Hepatocyte (in vitro differentiated cells): ENCODE data around the gene CHAC1. TPM values are rescaled to one million over a fixed set of nuclear protein-coding genes. Genes with fewer than 3 reads are reported as not detected.

Experiments
- DNase-seq: peaks from one replicate; pipeline ENCODE4 v3.0.0-alpha.2; 2016; ENCODE audit warnings: low spot score
- H2AFZ ChIP-seq: fragments of 200-600 bp; sonication (generic); 2 replicates; pipeline ENCODE4 v1.6.0; 2016; ENCODE audit warnings: antibody characterized with exemption, mild to moderate bottlenecking
- H3K27ac ChIP-seq: fragments of 200-600 bp; sonication (generic); 2 replicates; pipeline ENCODE4 v1.5.1; 2016; ENCODE audit warnings: mild to moderate bottlenecking
- H3K27me3 ChIP-seq: fragments of 200-600 bp; sonication (generic); 2 replicates; pipeline ENCODE4 v1.6.1; 2016
- H3K36me3 ChIP-seq: fragments of 200-600 bp; sonication (generic); replicated peaks from 2 replicates; pipeline ENCODE4 v1.5.1; 2016; ENCODE audit warnings: low read depth; ENCODE audit not compliant: insufficient read depth
- H3K4me1 ChIP-seq: fragments of 200-600 bp; sonication (generic); 2 replicates; pipeline ENCODE4 v1.5.1; 2016; ENCODE audit warnings: mild to moderate bottlenecking, moderate library complexity; ENCODE audit not compliant: insufficient read depth
- H3K4me2 ChIP-seq: fragments of 200-600 bp; sonication (generic); 2 replicates; pipeline ENCODE4 v1.6.0; 2016
- H3K4me3 ChIP-seq: fragments of 200-600 bp; sonication (generic); 2 replicates; pipeline ENCODE4 v1.5.1; 2016; ENCODE audit warnings: mild to moderate bottlenecking
- H3K79me2 ChIP-seq: fragments of 200-600 bp; sonication (generic); 2 replicates; pipeline ENCODE4 v1.6.0; 2017; ENCODE audit warnings: mild to moderate bottlenecking
- H3K9me2 ChIP-seq: fragments of 200-600 bp; sonication (generic); replicated peaks from 2 replicates; pipeline ENCODE4 v1.6.0; 2017; ENCODE audit warnings: mild to moderate bottlenecking; ENCODE audit not compliant: insufficient read depth
- H3K9me3 ChIP-seq: fragments of 200-600 bp; sonication (generic); 2 replicates; pipeline ENCODE4 v1.5.1; 2016; ENCODE audit warnings: low read depth, mild to moderate bottlenecking
- H4K20me1 ChIP-seq: fragments of 200-600 bp; sonication (generic); 2 replicates; pipeline ENCODE4 v1.6.0; 2016; ENCODE audit warnings: mild to moderate bottlenecking; ENCODE audit not compliant: insufficient read depth, poor library complexity, severe bottlenecking
- EZH2 ChIP-seq: fragments of 200-600 bp; sonication (generic); IDR thresholded peaks from 2 replicates; pipeline ENCODE4 v1.6.1; 2016; ENCODE audit warnings: antibody characterized with exemption, mild to moderate bottlenecking, borderline replicate concordance
- EZH2phosphoT487 ChIP-seq: fragments of 200-600 bp; sonication (generic); IDR thresholded peaks from one replicate; pipeline ENCODE4 v1.6.1; 2018; ENCODE audit warnings: antibody characterized with exemption, mild to moderate bottlenecking, low read depth, moderate library complexity; ENCODE audit not compliant: unreplicated experiment, severe bottlenecking
- WGBS: methylation state at CpG from one replicate; pipeline ENCODE4 v1.1.6; 2016; ENCODE audit warnings: low lambda C conversion rate; ENCODE audit errors: missing lambda C conversion rate; 5-methylcytosine and 5-hydroxymethylcytosine counted together
- polyA plus RNA-seq: library from polyadenylated mRNA; unstranded; fragments of >200 nt; fragmentation: Nextera tagmentation; extraction: Ambion mirVana; gene quantifications from 2 replicates; pipeline ENCODE4 v1.2.1, GENCODE V29; 2016
- total RNA-seq: library from RNA; depleted of rRNA; stranded (reverse); fragments of >200 nt; gene quantifications from 2 replicates; pipeline ENCODE4 v1.2.3, GENCODE V29; 2014
- TF ChIP-seq, protein P1 (sequence below): fragments of 200-600 bp; sonication (generic); IDR thresholded peaks from 2 replicates; pipeline ENCODE4 v1.5.1; 2016; ENCODE audit warnings: antibody characterized with exemption, mild to moderate bottlenecking; ENCODE audit not compliant: poor library complexity

CHAC1 gene
- total and polyA plus RNA-seq, 2 experiments from 2014 or later = 16.2 to 22.1 TPM

DNA sequence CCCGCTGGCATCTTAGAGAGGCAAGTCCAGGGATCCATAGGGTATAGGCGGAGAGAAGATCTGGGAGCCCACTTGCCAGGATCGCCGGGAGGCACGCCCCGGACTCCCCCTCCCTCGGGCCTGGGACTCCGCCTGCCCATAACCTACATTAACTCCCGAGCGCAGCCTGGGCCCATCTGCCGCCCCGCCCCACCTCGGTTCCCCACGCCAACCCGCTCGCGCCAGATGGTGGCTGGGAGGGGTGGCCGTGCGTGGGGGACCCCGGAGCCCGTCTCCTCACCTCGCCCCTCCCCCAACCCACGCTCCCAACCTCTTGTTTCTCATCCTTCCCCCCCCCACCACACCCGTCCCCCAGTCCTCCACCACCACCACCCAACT is 25.8 kb upstream of the CHAC1 start:
- Histone ChIP-seq H3K79me2 (no peaks in the 10 kb centered on the region), H3K9me3 (no peaks in the 10 kb centered on the region), H2AFZ (no peak overlapping the region), H3K9me2 (no peaks in the 10 kb centered on the region), H4K20me1 (peaks cover 3% of the 10 kb centered on the region), H3K27me3 (peaks cover 58% of the 10 kb centered on the region), H3K36me3 (no peaks in the 10 kb centered on the region), H3K4me3 (peak overlapping the region; percentile 33), H3K27ac (no peak overlapping the region), H3K4me2 (peak overlapping the region; percentile 99), H3K4me1 (peaks cover 65% of the 10 kb centered on the region)
- TF ChIP-seq, protein P1, sequence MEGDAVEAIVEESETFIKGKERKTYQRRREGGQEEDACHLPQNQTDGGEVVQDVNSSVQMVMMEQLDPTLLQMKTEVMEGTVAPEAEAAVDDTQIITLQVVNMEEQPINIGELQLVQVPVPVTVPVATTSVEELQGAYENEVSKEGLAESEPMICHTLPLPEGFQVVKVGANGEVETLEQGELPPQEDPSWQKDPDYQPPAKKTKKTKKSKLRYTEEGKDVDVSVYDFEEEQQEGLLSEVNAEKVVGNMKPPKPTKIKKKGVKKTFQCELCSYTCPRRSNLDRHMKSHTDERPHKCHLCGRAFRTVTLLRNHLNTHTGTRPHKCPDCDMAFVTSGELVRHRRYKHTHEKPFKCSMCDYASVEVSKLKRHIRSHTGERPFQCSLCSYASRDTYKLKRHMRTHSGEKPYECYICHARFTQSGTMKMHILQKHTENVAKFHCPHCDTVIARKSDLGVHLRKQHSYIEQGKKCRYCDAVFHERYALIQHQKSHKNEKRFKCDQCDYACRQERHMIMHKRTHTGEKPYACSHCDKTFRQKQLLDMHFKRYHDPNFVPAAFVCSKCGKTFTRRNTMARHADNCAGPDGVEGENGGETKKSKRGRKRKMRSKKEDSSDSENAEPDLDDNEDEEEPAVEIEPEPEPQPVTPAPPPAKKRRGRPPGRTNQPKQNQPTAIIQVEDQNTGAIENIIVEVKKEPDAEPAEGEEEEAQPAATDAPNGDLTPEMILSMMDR = no peak
- TF ChIP-seq EZH2phosphoT487 (no peak), EZH2 (no peak)
- no peak for DNase-seq
- 20% methylated on average over 9 of the region's 24 CpGs for WGBS

DNA sequence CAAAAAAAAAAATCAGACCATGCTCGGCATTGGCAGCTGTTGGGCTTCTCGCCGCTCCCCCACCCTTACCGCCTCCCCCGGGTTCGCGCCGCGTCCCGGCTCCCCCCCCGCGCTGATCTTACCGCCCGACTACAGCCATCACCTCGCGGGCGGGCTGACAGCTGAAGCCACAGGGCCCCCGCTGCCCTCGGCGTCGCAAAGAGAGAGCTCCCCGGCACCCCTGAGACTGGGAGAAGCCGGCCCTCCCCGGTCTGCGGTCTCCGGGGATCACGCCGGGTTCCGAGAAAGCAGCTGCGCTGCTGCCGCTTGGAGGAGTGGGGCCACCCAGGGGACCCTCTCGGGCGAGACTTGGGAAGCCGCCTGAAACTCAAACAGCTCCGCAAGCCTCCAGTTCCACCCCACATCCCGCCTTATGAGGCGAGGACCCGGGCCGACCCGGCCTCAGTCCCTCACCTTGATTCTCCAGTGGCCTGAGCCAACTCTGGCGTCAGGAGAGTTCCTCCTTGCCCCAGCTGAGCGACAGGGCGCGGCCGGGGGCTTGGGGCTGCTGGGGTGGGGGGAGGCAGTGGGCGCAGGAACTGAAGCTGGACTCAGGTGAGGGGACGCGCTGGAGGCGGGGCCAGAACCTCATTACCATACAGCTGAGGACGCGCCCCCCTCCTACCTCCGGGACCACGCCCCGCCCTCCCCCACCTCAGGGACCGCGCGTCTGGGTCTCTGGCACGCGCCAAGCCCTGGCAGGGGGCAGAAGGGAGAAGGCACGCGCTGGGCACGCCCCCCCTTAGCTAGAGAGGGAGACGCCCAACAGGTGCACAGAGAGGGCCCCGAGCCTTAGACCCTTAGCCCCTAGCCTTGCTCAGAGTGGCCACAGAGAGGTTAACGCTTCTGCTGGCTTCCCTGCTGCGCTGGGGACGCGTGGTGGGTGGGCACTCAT is 25.1 kb upstream of the CHAC1 start:
- Histone ChIP-seq H3K27ac (no peak overlapping the region), H3K27me3 (peaks cover 58% of the 10 kb centered on the region)
- peak; percentile 60 for DNase-seq

DNA sequence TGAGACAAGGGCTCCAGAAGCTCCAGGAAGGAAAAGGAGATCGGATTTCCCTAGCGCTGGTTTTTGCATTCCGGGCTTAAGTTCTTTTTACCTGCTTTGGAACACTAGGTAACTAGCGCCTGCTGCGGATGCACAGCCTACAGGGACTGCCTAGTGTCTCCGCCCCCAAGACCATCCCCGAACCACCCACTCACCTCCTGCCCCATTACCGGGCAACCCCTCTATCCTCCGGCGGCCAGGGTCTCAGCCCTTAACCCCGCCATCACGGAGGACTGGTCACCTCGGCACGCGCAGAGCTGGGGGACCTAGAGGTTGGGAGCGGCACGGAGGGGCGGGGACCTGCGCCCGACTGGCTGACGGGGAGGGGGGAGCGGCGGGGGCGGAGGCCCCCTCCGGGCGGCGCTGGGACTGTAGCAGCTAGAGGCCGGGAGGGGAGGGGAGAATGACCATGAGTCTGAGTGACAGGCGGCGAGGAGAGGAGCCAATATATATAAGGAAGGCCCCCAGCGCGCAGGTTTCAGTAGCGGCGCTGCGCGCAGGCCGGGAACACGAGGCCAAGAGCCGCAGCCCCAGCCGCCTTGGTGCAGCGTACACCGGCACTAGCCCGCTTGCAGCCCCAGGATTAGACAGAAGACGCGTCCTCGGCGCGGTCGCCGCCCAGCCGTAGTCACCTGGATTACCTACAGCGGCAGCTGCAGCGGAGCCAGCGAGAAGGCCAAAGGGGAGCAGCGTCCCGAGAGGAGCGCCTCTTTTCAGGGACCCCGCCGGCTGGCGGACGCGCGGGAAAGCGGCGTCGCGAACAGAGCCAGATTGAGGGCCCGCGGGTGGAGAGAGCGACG is 24.2 kb upstream of the CHAC1 start, which contains the start of gene DLL4:
Gene DLL4 (plus strand): TSS at position 520 of the 839 bp plus-strand sequence. CDS start 329 bp downstream, outside the sequence.
- no peaks in the 10 kb centered on the region for H3K9me2 ChIP-seq
- no peak within 1 kb of the TSS for H3K27ac ChIP-seq
- TF ChIP-seq EZH2phosphoT487 (peak; percentile 43), EZH2 (peak; percentile 68)
- TF ChIP-seq, protein P1 = no peak
- H3K4me2 ChIP-seq = peak within 1 kb of the TSS; percentile 99
- peak within 1 kb of the TSS; percentile 33 for H3K4me3 ChIP-seq
- DNase-seq = peak; percentile 86
- H3K36me3 ChIP-seq = no peaks in the 10 kb centered on the region
- H3K9me3 ChIP-seq = no peaks in the 10 kb centered on the region
- peaks cover 75% of the 10 kb centered on the region for H3K4me1 ChIP-seq
- WGBS = under 1% methylated on average over 60 of the region's 71 CpGs
- peak within 1 kb of the TSS; percentile 56 for H2AFZ ChIP-seq
- peaks cover 3% of the 10 kb centered on the region for H4K20me1 ChIP-seq
- peaks cover 53% of the 10 kb centered on the region for H3K27me3 ChIP-seq
- no peaks in the 10 kb centered on the region for H3K79me2 ChIP-seq

More for the DNA sequence above, 25.1 kb upstream of the CHAC1 start:
- peaks cover 68% of the 10 kb centered on the region for H3K4me1 ChIP-seq
- H3K9me3 ChIP-seq = no peaks in the 10 kb centered on the region
- peaks cover 3% of the 10 kb centered on the region for H4K20me1 ChIP-seq
- WGBS = 1% methylated on average over 38 of the region's 68 CpGs
- H3K36me3 ChIP-seq = no peaks in the 10 kb centered on the region
- H3K9me2 ChIP-seq = no peaks in the 10 kb centered on the region
- TF ChIP-seq EZH2phosphoT487 (no peak), EZH2 (peak; percentile 70)
- peak overlapping the region; percentile 39 for H2AFZ ChIP-seq
- peak overlapping the region; percentile 33 for H3K4me3 ChIP-seq
- peak overlapping the region; percentile 99 for H3K4me2 ChIP-seq
- no peaks in the 10 kb centered on the region for H3K79me2 ChIP-seq
